Stomach smooth muscle (tissue), 2 donors: ENCODE results near the gene DNAAF8.
"Not testable (repeated sequence)": the region's sequence is repeated elsewhere in the genome, so short reads cannot be mapped to it uniquely, and the experiment has no call there.

ENCODE experiments used
- H3K27ac ChIP-seq: one replicate; pipeline ENCODE4 v1.7.0; 2013; ENCODE audit warnings: mild to moderate bottlenecking, low read length, inconsistent platforms
- H3K27me3 ChIP-seq, 2 donors: one replicate each; pipeline ENCODE4 v1.7.0; 2013; ENCODE audit warnings: low read length in 2 of 2; ENCODE audit not compliant: insufficient read depth in 2 of 2, control insufficient read depth in 1 of 2
- H3K36me3 ChIP-seq, 2 donors: one replicate each; pipeline ENCODE4 v1.7.0; 2013; ENCODE audit warnings: low read length in 2 of 2; ENCODE audit not compliant: control insufficient read depth in 2 of 2, insufficient read depth in 2 of 2
- H3K4me1 ChIP-seq: one replicate; pipeline ENCODE4 v1.7.0; 2013; ENCODE audit warnings: low read length; ENCODE audit not compliant: control insufficient read depth, insufficient read depth
- H3K4me3 ChIP-seq, 2 donors: one replicate each; pipeline ENCODE4 v1.7.0; 2013; ENCODE audit warnings: low read length in 2 of 2
- H3K9ac ChIP-seq, 2 donors: one replicate each; pipeline ENCODE4 v1.7.0; 2013; ENCODE audit warnings: low read length in 2 of 2, mild to moderate bottlenecking in 1 of 2
- H3K9me3 ChIP-seq, 2 donors: one replicate each; pipeline ENCODE4 v1.7.0; 2013; ENCODE audit warnings: low read length in 2 of 2; ENCODE audit not compliant: control insufficient read depth in 2 of 2
- donor health status: healthy.
- donor health status: Pancreatic carcinoma.

DNAAF8 gene

GRCh38 chr16:4769306-4769638 lies 34.9 kb downstream of the DNAAF8 start:
- peak overlapping the region; percentile 50 to 74 for H3K9ac ChIP-seq
- no peaks in the 10 kb centered on the region for H3K27me3 ChIP-seq
- no peaks in the 10 kb centered on the region for H3K9me3 ChIP-seq
- peak overlapping the region; percentile 78 for H3K27ac ChIP-seq
- H3K36me3 ChIP-seq, result no peaks in the 10 kb centered on the region
- peak overlapping the region; percentile 66 to 83 for H3K4me3 ChIP-seq
- H3K4me1 ChIP-seq, result peaks cover 32% of the 10 kb centered on the region

- no peak overlapping the region for H3K9ac ChIP-seq
- H3K36me3 ChIP-seq, result no peaks in the 10 kb centered on the region
Observed at GRCh38 chr16:4771646-4772045, 37.3 kb downstream of the DNAAF8 start.

DNA sequence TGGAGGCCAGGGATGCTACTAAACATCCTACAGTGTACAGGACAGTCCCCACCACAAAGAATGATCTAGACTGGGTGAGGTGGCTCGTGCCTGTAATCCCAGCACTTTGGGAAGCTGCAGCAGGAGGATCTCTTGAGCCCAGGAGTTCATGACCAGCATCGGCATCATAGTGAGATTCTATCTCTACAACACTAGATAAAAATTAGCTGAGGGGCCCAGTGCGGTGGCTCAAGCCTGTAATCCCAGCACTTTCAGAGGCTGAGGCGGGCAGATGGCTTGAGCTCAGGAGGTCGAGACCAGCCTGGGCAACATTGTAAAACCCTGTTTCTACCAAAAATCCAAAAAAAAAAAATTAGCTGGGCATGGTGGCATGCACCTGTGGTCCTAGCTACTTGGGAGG lies 38.0 kb downstream of the DNAAF8 start:
- Histone ChIP-seq H3K9me3 (no peaks in the 10 kb centered on the region), H3K36me3 (no peaks in the 10 kb centered on the region), H3K9ac (no peak overlapping the region), H3K4me1 (peaks cover 15% of the 10 kb centered on the region), H3K4me3 (no peak overlapping the region), H3K27me3 (peaks cover 0 to 2% of the 10 kb centered on the region in 2 donors), H3K27ac (no peak overlapping the region)

More at GRCh38 chr16:4771646-4772045, 37.3 kb downstream of the DNAAF8 start:
- H3K9me3 ChIP-seq, result no peaks in the 10 kb centered on the region
- no peak overlapping the region for H3K4me3 ChIP-seq
- H3K27ac ChIP-seq, result no peak overlapping the region
- peaks cover 15% of the 10 kb centered on the region for H3K4me1 ChIP-seq
- peaks cover 0 to 2% of the 10 kb centered on the region in 2 donors for H3K27me3 ChIP-seq

GRCh38 chr16:4775005-4775404 lies 40.7 kb downstream of the DNAAF8 start:
- H3K9ac ChIP-seq, result no peak overlapping the region
- H3K27me3 ChIP-seq, result peaks cover 0 to 2% of the 10 kb centered on the region in 2 donors
- H3K9me3 ChIP-seq, result no peaks in the 10 kb centered on the region
- H3K4me3 ChIP-seq, result no peak overlapping the region
- no peaks in the 10 kb centered on the region for H3K36me3 ChIP-seq
- H3K4me1 ChIP-seq, result no peaks in the 10 kb centered on the region
- H3K27ac ChIP-seq, result no peak overlapping the region

GRCh38 chr16:4776141-4776705 lies 41.9 kb downstream of the DNAAF8 start:
- Histone ChIP-seq H3K9me3 (no peaks in the 10 kb centered on the region), H3K4me1 (no peaks in the 10 kb centered on the region), H3K36me3 (no peaks in the 10 kb centered on the region), H3K27ac (no peak overlapping the region), H3K9ac (no peak overlapping the region), H3K4me3 (no peak overlapping the region), H3K27me3 (peaks cover 0 to 2% of the 10 kb centered on the region in 2 donors)

DNA sequence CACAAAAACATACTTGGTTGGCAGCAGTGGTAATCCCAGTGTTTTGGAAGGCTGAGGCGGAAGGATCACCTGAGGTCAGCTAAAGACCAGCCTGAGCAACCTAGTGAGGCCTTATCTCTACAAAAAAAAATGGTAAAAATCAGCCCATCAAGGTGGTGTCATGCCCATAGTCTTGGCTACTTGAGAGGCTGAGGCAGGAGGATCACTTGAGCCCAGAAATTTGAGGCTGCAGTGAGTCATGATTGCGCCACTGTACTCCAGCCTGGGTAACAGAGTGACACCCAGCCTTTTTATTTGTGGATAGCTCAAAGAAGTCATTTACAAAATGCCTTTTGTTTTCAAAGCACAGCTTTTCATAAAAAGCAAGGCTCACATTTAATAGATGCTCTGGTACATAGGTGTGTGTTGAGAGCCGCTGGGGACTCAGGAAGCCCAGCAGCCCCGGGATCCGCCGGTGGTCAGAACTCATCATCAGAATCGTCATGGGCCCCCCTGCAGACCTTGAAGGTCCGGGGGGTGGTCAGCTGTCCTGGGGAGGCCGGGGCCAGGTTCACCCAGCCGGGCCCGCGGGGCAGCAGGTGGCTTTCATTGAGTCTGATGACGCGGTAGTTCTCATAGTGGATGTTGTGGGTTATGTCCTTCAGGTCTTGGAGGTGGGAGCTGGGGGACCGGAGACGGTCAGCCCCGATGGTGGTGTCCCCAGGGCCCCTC lies 43.2 kb downstream of the DNAAF8 start:
- Histone ChIP-seq H3K4me1 (no peaks in the 10 kb centered on the region), H3K4me3 (no peak overlapping the region), H3K9ac (no peak overlapping the region), H3K36me3 (no peaks in the 10 kb centered on the region), H3K9me3 (no peaks in the 10 kb centered on the region), H3K27ac (no peak overlapping the region), H3K27me3 (peaks cover 0 to 2% of the 10 kb centered on the region in 2 donors)

GRCh38 chr16:4778050-4778392 lies 43.7 kb downstream of the DNAAF8 start:
- no peak overlapping the region for H3K4me3 ChIP-seq
- no peaks in the 10 kb centered on the region for H3K9me3 ChIP-seq
- H3K36me3 ChIP-seq, result no peaks in the 10 kb centered on the region
- H3K27me3 ChIP-seq, result peaks cover 0 to 2% of the 10 kb centered on the region in 2 donors
- H3K27ac ChIP-seq, result no peak overlapping the region
- no peak overlapping the region for H3K9ac ChIP-seq
- H3K4me1 ChIP-seq, result no peaks in the 10 kb centered on the region

DNA sequence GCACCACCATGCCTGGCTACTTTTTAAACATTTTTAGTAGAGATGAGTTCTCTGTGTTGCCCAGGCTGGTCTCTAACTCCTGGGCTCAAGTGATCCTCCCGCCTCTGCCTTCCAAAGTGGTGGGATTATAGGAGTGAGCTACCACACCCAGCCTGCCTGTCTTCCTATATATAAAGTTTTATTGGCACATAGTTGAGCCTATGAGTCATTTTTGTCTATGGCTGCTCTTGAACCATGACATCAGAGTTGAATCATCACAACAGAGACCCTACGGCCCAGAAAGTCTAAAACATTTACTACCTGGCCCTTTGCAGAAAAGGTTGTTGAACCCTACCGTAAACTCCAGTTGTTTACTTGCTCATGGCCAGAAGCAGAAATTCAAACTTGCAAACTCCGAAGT lies 45.9 kb downstream of the DNAAF8 start:
- Histone ChIP-seq H3K9me3 (no peaks in the 10 kb centered on the region), H3K27me3 (peaks cover 0 to 2% of the 10 kb centered on the region in 2 donors), H3K27ac (no peak overlapping the region), H3K4me3 (no peak overlapping the region), H3K4me1 (no peaks in the 10 kb centered on the region), H3K36me3 (no peaks in the 10 kb centered on the region), H3K9ac (no peak overlapping the region)

- Histone ChIP-seq H3K36me3 (no peaks in the 10 kb centered on the region), H3K27ac (no peak overlapping the region), H3K4me3 (no peak overlapping the region), H3K9me3 (no peaks in the 10 kb centered on the region), H3K9ac (no peak overlapping the region), H3K27me3 (no peaks in the 10 kb centered on the region), H3K4me1 (no peaks in the 10 kb centered on the region)
Observed at GRCh38 chr16:4783251-4783950, 49.1 kb downstream of the DNAAF8 start.

DNA sequence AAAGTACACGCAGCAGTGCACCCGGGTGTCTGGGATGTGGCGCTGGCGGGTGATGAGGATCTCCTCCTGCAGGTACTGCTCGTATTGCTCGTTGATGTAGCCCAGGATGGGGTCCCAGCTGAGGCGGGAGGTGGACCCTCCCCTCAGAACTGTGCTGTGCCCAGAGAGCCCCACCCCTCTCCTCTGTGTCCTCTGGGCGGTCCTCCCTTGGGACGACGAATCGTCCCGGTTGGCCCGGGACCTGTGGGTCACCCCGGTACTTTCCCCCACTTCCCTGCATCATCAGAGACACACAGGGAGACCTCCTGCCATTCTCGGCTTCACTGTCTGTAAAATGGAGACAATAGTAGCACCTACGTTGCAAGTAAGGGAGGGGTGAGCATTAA lies 49.6 kb downstream of the DNAAF8 start:
- Histone ChIP-seq H3K4me3 (no peak overlapping the region), H3K9ac (no peak overlapping the region), H3K9me3 (no peaks in the 10 kb centered on the region), H3K27ac (no peak overlapping the region), H3K36me3 (no peaks in the 10 kb centered on the region), H3K27me3 (no peaks in the 10 kb centered on the region), H3K4me1 (no peaks in the 10 kb centered on the region)

DNA sequence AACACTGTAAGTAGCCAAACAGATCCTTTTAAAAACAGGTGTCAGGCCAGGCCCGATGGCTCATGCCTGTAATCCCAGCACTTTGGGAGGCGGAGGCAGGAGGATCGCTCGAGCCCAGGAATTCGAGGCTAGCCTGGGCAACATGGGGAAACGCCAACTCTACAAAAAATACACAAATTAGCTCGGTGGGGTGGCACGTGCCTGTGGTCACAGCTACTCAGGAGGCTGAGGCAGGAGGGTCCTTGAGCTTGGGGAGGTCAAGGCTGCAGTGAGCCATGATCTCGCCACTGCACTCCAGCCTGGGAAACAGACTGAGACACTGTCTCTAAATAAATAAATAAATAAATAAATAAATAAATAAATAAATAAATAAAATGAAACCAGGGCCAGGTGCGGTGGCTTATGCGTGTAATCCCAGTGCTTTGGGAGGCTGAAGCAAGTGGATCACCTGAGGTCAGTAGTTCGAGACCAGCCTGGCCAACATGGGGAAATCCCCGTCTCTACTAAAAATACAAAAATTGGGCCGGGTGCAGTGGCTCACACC lies 50.2 kb downstream of the DNAAF8 start:
- not testable (repeated sequence) for H3K9ac ChIP-seq, H3K27ac ChIP-seq, H3K27me3 ChIP-seq, H3K36me3 ChIP-seq, H3K4me3 ChIP-seq, H3K9me3 ChIP-seq, H3K4me1 ChIP-seq
